ENCODE results near the gene ARHGAP24. TPM values are rescaled to one million over a fixed set of nuclear protein-coding genes. Genes with fewer than 3 reads are reported as not detected.
"Not testable (repeated sequence)": the region's sequence is repeated elsewhere in the genome, so short reads cannot be mapped to it uniquely, and the experiment has no call there.

The ARHGAP24 gene
- total RNA-seq, 1 experiment from 2014 or later = 34.6 TPM

- Histone ChIP-seq H3K9me3 (replicated peaks) (no peaks in the 10 kb centered on the region), H3K27ac (no peak overlapping the region), H3K36me3 (peaks cover 7% of the 10 kb centered on the region), H3K4me1 (no peaks in the 10 kb centered on the region), H3K4me3 (no peak overlapping the region), H3K27me3 (no peaks in the 10 kb centered on the region)
- DNase-seq = no peak
Measured at GRCh38 chr4:85946821-85947220, 471.9 kb downstream of the ARHGAP24 start.

DNA sequence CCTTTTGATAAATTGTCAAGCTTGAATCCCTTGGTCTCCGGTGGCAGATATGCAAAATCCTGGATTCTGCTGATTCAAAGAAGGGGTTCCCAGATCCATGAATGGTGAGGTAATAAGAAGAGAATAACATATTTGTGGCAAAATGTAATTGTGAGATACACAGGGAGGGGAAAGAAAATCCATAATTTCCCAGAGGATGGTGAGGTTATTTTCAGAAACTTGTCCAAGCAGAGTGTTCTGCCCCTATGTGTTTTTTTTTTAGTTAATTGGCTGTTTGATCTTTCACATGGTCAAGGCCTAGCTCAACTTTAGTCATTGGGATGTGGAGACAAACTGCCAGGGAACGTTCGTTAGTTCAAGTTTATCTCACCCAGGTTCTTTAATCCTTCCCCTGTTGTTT is 476.1 kb downstream of the ARHGAP24 start:
- Histone ChIP-seq H3K4me3 (no peak overlapping the region), H3K4me1 (no peaks in the 10 kb centered on the region), H3K36me3 (peaks cover 5% of the 10 kb centered on the region), H3K27ac (no peak overlapping the region), H3K9me3 (replicated peaks) (no peaks in the 10 kb centered on the region), H3K27me3 (no peaks in the 10 kb centered on the region)
- DNase-seq = no peak

DNA sequence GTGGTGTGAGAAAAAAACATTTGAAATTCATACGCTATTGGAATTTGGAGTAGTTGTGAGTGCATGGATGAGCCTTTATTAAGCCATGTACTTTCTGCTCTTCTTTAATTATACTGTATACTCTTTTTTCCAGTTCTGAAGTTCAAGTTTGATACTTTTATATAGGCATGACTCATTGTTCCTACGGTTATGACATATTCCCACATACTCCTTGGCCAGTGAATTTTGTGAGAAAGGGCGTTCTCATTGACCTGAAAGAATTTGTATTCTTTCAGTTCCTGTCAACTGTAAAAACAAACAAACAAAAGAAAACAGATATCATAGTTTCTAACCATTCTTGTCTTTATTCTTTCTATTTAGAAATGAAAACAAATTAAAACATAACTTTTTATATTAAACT is 477.6 kb downstream of the ARHGAP24 start:
- no peaks in the 10 kb centered on the region for H3K27me3 ChIP-seq
- H3K4me1 ChIP-seq = no peaks in the 10 kb centered on the region
- H3K9me3 ChIP-seq (replicated peaks) = no peaks in the 10 kb centered on the region
- H3K27ac ChIP-seq = no peak overlapping the region
- peaks cover 5% of the 10 kb centered on the region for H3K36me3 ChIP-seq
- DNase-seq = no peak
- H3K4me3 ChIP-seq = no peak overlapping the region

DNA sequence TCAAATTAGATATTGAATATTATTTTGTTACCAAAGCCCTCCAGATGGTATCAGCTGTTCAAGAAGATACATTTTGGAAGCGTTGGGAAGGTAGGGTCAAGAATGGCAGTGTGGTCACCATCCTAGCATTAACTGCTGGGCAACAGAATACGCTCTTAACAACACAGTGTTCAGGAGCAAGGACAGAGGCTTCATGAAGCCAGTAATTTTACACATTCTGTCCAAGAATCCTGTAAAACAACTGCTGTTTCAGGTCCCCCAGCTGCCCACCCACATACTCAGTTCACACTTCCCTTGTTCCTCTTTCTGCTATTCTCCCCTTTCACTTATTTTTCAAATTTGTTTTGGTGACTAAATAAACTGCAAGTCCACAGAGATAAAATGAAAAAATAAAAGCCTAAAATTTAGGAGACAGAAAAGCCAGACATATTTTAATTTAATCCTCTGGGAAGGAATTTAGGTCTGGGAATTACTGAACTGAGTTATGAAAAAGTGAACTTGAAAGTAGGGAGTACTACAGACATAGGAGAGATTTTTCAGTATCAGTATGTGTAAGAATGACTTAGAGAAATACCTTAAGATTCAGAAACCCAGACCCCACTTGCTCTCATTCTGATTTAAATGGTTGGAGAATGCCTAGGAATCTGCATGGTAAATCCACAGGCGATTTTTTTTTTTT is 478.2 kb downstream of the ARHGAP24 start:
- no peak overlapping the region for H3K27ac ChIP-seq
- no peaks in the 10 kb centered on the region for H3K9me3 ChIP-seq (replicated peaks)
- no peaks in the 10 kb centered on the region for H3K4me1 ChIP-seq
- H3K4me3 ChIP-seq = no peak overlapping the region
- peaks cover 5% of the 10 kb centered on the region for H3K36me3 ChIP-seq
- DNase-seq = no peak
- H3K27me3 ChIP-seq = no peaks in the 10 kb centered on the region

GRCh38 chr4:85953651-85954018 is 478.7 kb downstream of the ARHGAP24 start:
- no peak overlapping the region for H3K27ac ChIP-seq
- DNase-seq = no peak
- H3K27me3 ChIP-seq = no peaks in the 10 kb centered on the region
- no peak overlapping the region for H3K4me3 ChIP-seq
- H3K4me1 ChIP-seq = no peaks in the 10 kb centered on the region
- H3K36me3 ChIP-seq = peaks cover 9% of the 10 kb centered on the region
- H3K9me3 ChIP-seq (replicated peaks) = no peaks in the 10 kb centered on the region

DNA sequence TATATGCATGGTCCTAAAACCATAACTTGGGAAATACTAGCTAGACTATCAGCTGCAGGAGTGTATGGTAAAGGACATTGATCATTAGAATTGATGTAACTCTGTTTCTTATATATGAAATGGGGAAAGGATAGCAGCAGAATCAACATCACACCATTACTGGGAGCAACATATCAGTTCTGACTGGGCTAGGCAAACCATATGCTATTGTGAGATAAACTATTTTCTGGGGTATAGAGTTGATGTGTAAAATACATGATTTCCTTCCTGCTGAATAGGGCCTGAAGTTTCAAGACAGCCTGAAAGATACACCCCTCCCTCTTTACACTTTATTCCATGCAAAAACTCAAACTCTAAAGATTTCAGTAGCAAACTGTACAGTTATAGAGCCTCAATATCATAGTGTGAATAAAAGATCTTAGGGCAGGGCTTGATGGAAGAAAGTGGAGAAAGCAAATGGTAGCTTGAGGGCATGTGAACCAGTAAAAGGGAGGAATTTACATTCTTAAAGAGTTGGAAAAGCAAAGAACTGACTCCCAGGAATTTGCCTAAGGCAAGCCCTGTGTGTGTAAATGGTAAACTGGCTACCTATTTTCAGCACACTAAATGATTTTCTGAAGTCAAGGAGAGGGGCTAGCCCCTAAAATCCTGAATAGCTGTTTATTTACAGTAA is 480.8 kb downstream of the ARHGAP24 start:
- no peaks in the 10 kb centered on the region for H3K27me3 ChIP-seq
- DNase-seq = no peak
- H3K9me3 ChIP-seq (replicated peaks) = no peaks in the 10 kb centered on the region
- H3K27ac ChIP-seq = no peak overlapping the region
- H3K4me3 ChIP-seq = no peak overlapping the region
- no peaks in the 10 kb centered on the region for H3K4me1 ChIP-seq
- H3K36me3 ChIP-seq = peaks cover 9% of the 10 kb centered on the region

GRCh38 chr4:85956293-85956945 is 481.5 kb downstream of the ARHGAP24 start:
- Histone ChIP-seq H3K9me3 (replicated peaks) (no peaks in the 10 kb centered on the region), H3K36me3 (peaks cover 9% of the 10 kb centered on the region), H3K4me1 (no peaks in the 10 kb centered on the region), H3K4me3 (no peak overlapping the region), H3K27ac (no peak overlapping the region), H3K27me3 (no peaks in the 10 kb centered on the region)
- DNase-seq = no peak

- H3K9me3 ChIP-seq (replicated peaks) = no peaks in the 10 kb centered on the region
- H3K4me3 ChIP-seq = no peak overlapping the region
- DNase-seq = no peak
- no peak overlapping the region for H3K27ac ChIP-seq
- H3K36me3 ChIP-seq = peaks cover 6% of the 10 kb centered on the region
- H3K27me3 ChIP-seq = no peaks in the 10 kb centered on the region
- no peaks in the 10 kb centered on the region for H3K4me1 ChIP-seq
Measured at GRCh38 chr4:85961887-85962286, 486.9 kb downstream of the ARHGAP24 start.

- Histone ChIP-seq H3K4me1 (no peaks in the 10 kb centered on the region), H3K27ac (no peak overlapping the region), H3K4me3 (no peak overlapping the region), H3K9me3 (replicated peaks) (no peaks in the 10 kb centered on the region), H3K36me3 (peaks cover 4% of the 10 kb centered on the region), H3K27me3 (no peaks in the 10 kb centered on the region)
- no peak for DNase-seq
Measured at GRCh38 chr4:85963231-85963630, 488.3 kb downstream of the ARHGAP24 start.

DNA sequence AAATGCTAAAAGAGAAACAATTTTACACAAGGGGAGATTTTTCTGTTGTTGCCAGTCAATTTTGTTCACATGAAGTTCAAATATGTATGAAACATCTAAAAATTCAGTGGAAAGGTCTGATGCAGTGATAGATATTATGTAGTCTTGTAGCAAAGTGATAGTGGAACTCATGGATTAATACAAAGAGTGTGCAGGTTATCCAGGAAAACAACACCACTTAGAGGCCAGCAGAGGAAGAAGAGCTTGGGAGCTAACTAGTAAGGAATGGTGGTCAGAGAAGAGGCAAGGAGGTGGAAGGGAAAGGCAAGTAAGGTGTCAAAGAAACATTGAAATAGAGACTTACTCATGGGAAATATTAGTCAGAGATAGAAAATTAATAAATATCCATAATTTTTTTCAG is 489.3 kb downstream of the ARHGAP24 start:
- H3K9me3 ChIP-seq (replicated peaks) = no peaks in the 10 kb centered on the region
- no peak for DNase-seq
- H3K4me1 ChIP-seq = no peaks in the 10 kb centered on the region
- no peaks in the 10 kb centered on the region for H3K27me3 ChIP-seq
- no peak overlapping the region for H3K27ac ChIP-seq
- H3K36me3 ChIP-seq = 0 out of 2 replicates have a peak, but pooled peaks cover 2% of the 10 kb centered on the region
- no peak overlapping the region for H3K4me3 ChIP-seq

- not testable (repeated sequence) for H3K4me1 ChIP-seq; DNase-seq; H3K9me3 ChIP-seq (replicated peaks); H3K36me3 ChIP-seq; H3K27me3 ChIP-seq; H3K27ac ChIP-seq; H3K4me3 ChIP-seq
Measured at GRCh38 chr4:85965017-85965416, 490.1 kb downstream of the ARHGAP24 start.

GRCh38 chr4:85965529-85965928 is 490.6 kb downstream of the ARHGAP24 start:
- Histone ChIP-seq H3K27ac (no peak overlapping the region), H3K36me3 (0 out of 2 replicates have a peak, but pooled peaks cover 2% of the 10 kb centered on the region), H3K27me3 (no peaks in the 10 kb centered on the region), H3K4me3 (no peak overlapping the region), H3K4me1 (no peaks in the 10 kb centered on the region), H3K9me3 (replicated peaks) (no peaks in the 10 kb centered on the region)
- no peak for DNase-seq

GRCh38 chr4:85966373-85966772 is 491.4 kb downstream of the ARHGAP24 start:
- H3K4me3 ChIP-seq = no peak overlapping the region
- H3K27ac ChIP-seq = no peak overlapping the region
- no peaks in the 10 kb centered on the region for H3K27me3 ChIP-seq
- H3K9me3 ChIP-seq (replicated peaks) = no peaks in the 10 kb centered on the region
- 0 out of 2 replicates have a peak, but pooled peaks cover 2% of the 10 kb centered on the region for H3K36me3 ChIP-seq
- no peak for DNase-seq
- H3K4me1 ChIP-seq = no peaks in the 10 kb centered on the region

DNA sequence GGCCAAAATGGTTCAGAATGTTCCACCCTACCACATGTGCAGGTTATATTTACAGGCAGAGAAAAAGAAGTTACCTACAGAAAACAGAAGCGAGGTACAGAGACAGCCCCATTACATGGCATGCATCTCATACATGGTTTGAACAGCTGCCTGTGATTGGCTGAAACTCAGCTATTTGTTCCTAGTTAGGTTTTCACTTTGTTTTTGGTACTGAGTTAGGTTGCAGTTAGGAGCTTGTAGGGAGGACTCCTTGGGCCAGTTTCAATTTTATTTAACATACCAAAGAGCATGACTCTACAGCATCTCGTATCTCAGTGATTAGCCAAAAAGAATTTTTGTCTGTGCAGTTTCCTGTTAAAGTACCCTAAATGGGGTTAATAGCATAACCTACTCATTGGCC is 492.9 kb downstream of the ARHGAP24 start:
- Histone ChIP-seq H3K9me3 (replicated peaks) (no peaks in the 10 kb centered on the region), H3K36me3 (peaks cover 2% of the 10 kb centered on the region; the same call in 1 of the 2 replicates), H3K27ac (no peak overlapping the region), H3K27me3 (no peaks in the 10 kb centered on the region), H3K4me3 (no peak overlapping the region), H3K4me1 (no peaks in the 10 kb centered on the region)
- no peak for DNase-seq
